GM12878 (cell line): Measurements from ENCODE around the gene CHDH. TPM values are rescaled to one million over a fixed set of nuclear protein-coding genes. Genes with fewer than 3 reads are reported as not detected.

Experiments used
- ATAC-seq: fragments of 200-7000 bp; cut with Tn5 transposase; 3 replicates; pipeline ENCODE4 v1.9.1; 2020; ENCODE audit warnings: mild to moderate bottlenecking, moderate library complexity
- BruUV-seq: library from RNA; stranded (reverse); fragments of 400-500 nt; replicated peaks from 2 replicates; lab custom pipeline; 2021; lab: Mats Ljungman, UMichigan
- CTCF ChIA-PET: fragments of 300-600 bp; sonication (Branson Sonifier 250); formaldehyde crosslinking; extraction: SDS; loops from one replicate; lab custom pipeline; 2021; ENCODE audit warnings: inconsistent platforms; lab: Yijun Ruan, JAX
- POLR2A ChIA-PET: fragments of 350-600 bp; formaldehyde crosslinking; extraction: SDS; loops from one replicate; lab custom pipeline; 2021; ENCODE audit warnings: inconsistent platforms; lab: Charles Lee
- RAD21 ChIA-PET: fragments of 300-600 bp; sonication (Branson Sonifier 250); formaldehyde crosslinking; loops from one replicate; lab custom pipeline; 2023; ENCODE audit warnings: antibody characterized with exemption; ENCODE audit not compliant: unreplicated experiment; lab: Charles Lee
- SMC1A ChIA-PET: fragments of 300-600 bp; sonication (Branson Sonifier 250); formaldehyde crosslinking; loops from one replicate; lab custom pipeline; 2023; ENCODE audit not compliant: unreplicated experiment, uncharacterized antibody; lab: Charles Lee
- DNase-seq: peaks from one replicate; pipeline ENCODE4 v3.0.0-alpha.2; 2011; ENCODE audit warnings: low read depth, low spot score
- FAIRE-seq: peaks from 3 replicates; lab custom pipeline; 2011; peaks lifted over from hg19 to GRCh38; lab: Jason Lieb, UNC
- H2AFZ ChIP-seq: 2 replicates; pipeline ENCODE4 v1.6.0; 2011; ENCODE audit warnings: low read depth, low read length, control low read depth; ENCODE audit not compliant: control insufficient read depth
- H3K27ac ChIP-seq: 2 replicates; pipeline ENCODE4 v1.5.1; 2011; ENCODE audit warnings: control low read depth; ENCODE audit not compliant: control insufficient read depth, insufficient read depth
- H3K27me3 ChIP-seq, 2 experiments: replicated peaks in 1 of 2; 2 replicates each; pipeline versions ENCODE4 v1.6.0 to v1.6.1; 2011; ENCODE audit warnings: low read length in 1 of 2; ENCODE audit not compliant: control insufficient read depth in 2 of 2, insufficient read depth in 2 of 2
- H3K36me3 ChIP-seq, 2 experiments: 2 replicates each; pipeline ENCODE4 v1.5.1; 2011; ENCODE audit warnings: low read length in 1 of 2; ENCODE audit not compliant: control insufficient read depth in 2 of 2, insufficient read depth in 2 of 2
- H3K4me1 ChIP-seq: 2 replicates; pipeline ENCODE4 v1.6.1; 2011; ENCODE audit warnings: mild to moderate bottlenecking, low read length, moderate library complexity, mixed read lengths; ENCODE audit not compliant: control insufficient read depth, insufficient read depth
- H3K4me2 ChIP-seq: 2 replicates; pipeline ENCODE4 v1.6.0; 2011; ENCODE audit warnings: control low read depth; ENCODE audit not compliant: control insufficient read depth, insufficient read depth
- H3K4me3 ChIP-seq: fragments of 200-600 bp; sonication (generic); 2 replicates; pipeline ENCODE4 v1.5.1; 2016
- H3K79me2 ChIP-seq: 2 replicates; pipeline ENCODE4 v1.6.0; 2011; ENCODE audit warnings: low read length; ENCODE audit not compliant: control insufficient read depth, insufficient read depth
- H3K9ac ChIP-seq: 2 replicates; pipeline ENCODE4 v1.8.0; 2011; ENCODE audit warnings: low read length, control low read depth, mixed read lengths; ENCODE audit not compliant: control insufficient read depth, insufficient read depth
- H3K9me3 ChIP-seq: replicated peaks from 3 replicates; pipeline ENCODE4 v1.5.1; 2011; ENCODE audit warnings: mild to moderate bottlenecking, low read length; ENCODE audit not compliant: control insufficient read depth, insufficient read depth
- H4K20me1 ChIP-seq: 2 replicates; pipeline ENCODE4 v1.6.0; 2011; ENCODE audit not compliant: control insufficient read depth, insufficient read depth
- HDGF ChIP-seq: fragments of 450-650 bp; IDR thresholded peaks from 2 replicates; pipeline ENCODE4 v1.6.1; 2016; ENCODE audit warnings: antibody characterized with exemption
- WGBS: methylation state at CpG from one replicate; pipeline ENCODE4 v1.1.6; 2016; ENCODE audit warnings: low lambda C conversion rate; ENCODE audit not compliant: insufficient replicate concordance, insufficient coverage; ENCODE audit errors: missing lambda C conversion rate; 5-methylcytosine and 5-hydroxymethylcytosine counted together
- in situ Hi-C: fragments of 300-500 bp; cut with MboI; formaldehyde crosslinking; loops from 9 replicates; pipeline ENCODE4 v1.14.3; 2018; ENCODE audit warnings: mixed read lengths
- intact Hi-C: fragments of 100-400 bp; cut with micrococcal nuclease; formaldehyde crosslinking; loops from one replicate; pipeline ENCODE4 v1.14.2; 2022; ENCODE audit not compliant: unreplicated experiment
- polyA plus RNA-seq, 11 experiments: library from polyadenylated mRNA; depleted of rRNA in 4 of 11; unstranded in 6 of 11; stranded (reverse) in 5 of 11; fragments of >200 nt; fragmentation: Nextera tagmentation in 4 of 11; fragmentation: Illumina TruSeq in 1 of 11; extraction: Ambion mirVana in 4 of 11; extraction: Trizol in 1 of 11; gene quantifications; 1 replicate in 1 of 11; 2 replicates in 10 of 11; pipeline versions ENCODE4 v1.2.1 to v1.2.3, GENCODE V29; 2011 to 2016; ENCODE audit warnings: inconsistent platforms in 2 of 11, missing spikeins in 2 of 11, low read depth in 1 of 11
- total RNA-seq, 4 experiments: library from RNA; depleted of rRNA in 3 of 4; stranded (reverse); fragments of >200 nt in 3 of 4; fragmentation: Illumina TruSeq in 1 of 4; extraction: Trizol in 1 of 4; gene quantifications; 2 replicates each; pipeline versions ENCODE4 v1.2.1 to v1.2.3, GENCODE V29; 2013 to 2021
- TF ChIP-seq, protein P1 (sequence below): fragments of 450-650 bp; IDR thresholded peaks from 2 replicates; pipeline ENCODE4 v1.6.1; 2016; ENCODE audit warnings: mild to moderate bottlenecking, moderate library complexity, borderline replicate concordance
- TF ChIP-seq, protein P2 (sequence below): IDR thresholded peaks from 2 replicates; pipeline ENCODE4 v1.6.1; 2012; ENCODE audit warnings: low read depth, low read length, improper control_type of control experiment

Gene CHDH
- total and polyA plus RNA-seq, 10 of the 15 experiments (the other 5 are each of a cell fraction or from before 2014, with no cell fraction given): 0.95 to 8.3 (median 2.9) TPM

GRCh38 chr3:53803124-53803815 is 42.9 kb downstream of the CHDH start:
- ChIA-PET RAD21 (no interaction called here), POLR2A (interaction anchor here (1.0 kb wide), 1 partner anchor 67 kb away, joined by 3 read pairs; no protein-coding TSS in a partner anchor)
- no TSS peak for BruUV-seq

More at GRCh38 chr3:53803124-53803815, 42.9 kb downstream of the CHDH start:
- Histone ChIP-seq H3K9ac (no peak overlapping the region), H4K20me1 (no peaks in the 10 kb centered on the region), H3K79me2 (no peaks in the 10 kb centered on the region), H3K27ac (no peak overlapping the region), H3K4me3 (no peak overlapping the region), H3K4me1 (peaks cover 17% of the 10 kb centered on the region), H3K36me3 (no peaks in the 10 kb centered on the region), H3K27me3 (no peaks in the 10 kb centered on the region), H3K4me2 (no peak overlapping the region), H3K9me3 (no peaks in the 10 kb centered on the region), H2AFZ (no peak overlapping the region)
- FAIRE-seq (no peak), DNase-seq (no peak), ATAC-seq (no peak)
- ChIA-PET CTCF (no interaction called here), SMC1A (no interaction called here)
- intact Hi-C loops (no loop called here), in situ Hi-C loops (no loop called here)
- WGBS: 53% methylated on average over 18 of the region's 18 CpGs
- TF ChIP-seq, protein P1, sequence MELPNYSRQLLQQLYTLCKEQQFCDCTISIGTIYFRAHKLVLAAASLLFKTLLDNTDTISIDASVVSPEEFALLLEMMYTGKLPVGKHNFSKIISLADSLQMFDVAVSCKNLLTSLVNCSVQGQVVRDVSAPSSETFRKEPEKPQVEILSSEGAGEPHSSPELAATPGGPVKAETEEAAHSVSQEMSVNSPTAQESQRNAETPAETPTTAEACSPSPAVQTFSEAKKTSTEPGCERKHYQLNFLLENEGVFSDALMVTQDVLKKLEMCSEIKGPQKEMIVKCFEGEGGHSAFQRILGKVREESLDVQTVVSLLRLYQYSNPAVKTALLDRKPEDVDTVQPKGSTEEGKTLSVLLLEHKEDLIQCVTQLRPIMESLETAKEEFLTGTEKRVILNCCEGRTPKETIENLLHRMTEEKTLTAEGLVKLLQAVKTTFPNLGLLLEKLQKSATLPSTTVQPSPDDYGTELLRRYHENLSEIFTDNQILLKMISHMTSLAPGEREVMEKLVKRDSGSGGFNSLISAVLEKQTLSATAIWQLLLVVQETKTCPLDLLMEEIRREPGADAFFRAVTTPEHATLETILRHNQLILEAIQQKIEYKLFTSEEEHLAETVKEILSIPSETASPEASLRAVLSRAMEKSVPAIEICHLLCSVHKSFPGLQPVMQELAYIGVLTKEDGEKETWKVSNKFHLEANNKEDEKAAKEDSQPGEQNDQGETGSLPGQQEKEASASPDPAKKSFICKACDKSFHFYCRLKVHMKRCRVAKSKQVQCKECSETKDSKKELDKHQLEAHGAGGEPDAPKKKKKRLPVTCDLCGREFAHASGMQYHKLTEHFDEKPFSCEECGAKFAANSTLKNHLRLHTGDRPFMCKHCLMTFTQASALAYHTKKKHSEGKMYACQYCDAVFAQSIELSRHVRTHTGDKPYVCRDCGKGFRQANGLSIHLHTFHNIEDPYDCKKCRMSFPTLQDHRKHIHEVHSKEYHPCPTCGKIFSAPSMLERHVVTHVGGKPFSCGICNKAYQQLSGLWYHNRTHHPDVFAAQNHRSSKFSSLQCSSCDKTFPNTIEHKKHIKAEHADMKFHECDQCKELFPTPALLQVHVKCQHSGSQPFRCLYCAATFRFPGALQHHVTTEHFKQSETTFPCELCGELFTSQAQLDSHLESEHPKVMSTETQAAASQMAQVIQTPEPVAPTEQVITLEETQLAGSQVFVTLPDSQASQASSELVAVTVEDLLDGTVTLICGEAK: no peak
- no peak for TF ChIP-seq HDGF
- TF ChIP-seq, protein P2, sequence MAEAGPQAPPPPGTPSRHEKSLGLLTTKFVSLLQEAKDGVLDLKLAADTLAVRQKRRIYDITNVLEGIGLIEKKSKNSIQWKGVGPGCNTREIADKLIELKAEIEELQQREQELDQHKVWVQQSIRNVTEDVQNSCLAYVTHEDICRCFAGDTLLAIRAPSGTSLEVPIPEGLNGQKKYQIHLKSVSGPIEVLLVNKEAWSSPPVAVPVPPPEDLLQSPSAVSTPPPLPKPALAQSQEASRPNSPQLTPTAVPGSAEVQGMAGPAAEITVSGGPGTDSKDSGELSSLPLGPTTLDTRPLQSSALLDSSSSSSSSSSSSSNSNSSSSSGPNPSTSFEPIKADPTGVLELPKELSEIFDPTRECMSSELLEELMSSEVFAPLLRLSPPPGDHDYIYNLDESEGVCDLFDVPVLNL: no peak
